T-helper 1 cell treated with Interleukin-12 subunit alpha and Interleukin-12 subunit beta and Interleukin-4 antibody, amounts not matched to agents 30 μg/mL and 1 μg/mL, for 36 hours (primary cell): ENCODE measurements around the gene BOLA2B.
"Not testable (repeated sequence)": the region's sequence is repeated elsewhere in the genome, so short reads cannot be mapped to it uniquely, and the experiment has no call there.

ENCODE experiments used
- H3K27ac Mint-ChIP-seq: one replicate; pipeline ENCODE4 v1.8.0; 2021; ENCODE audit warnings: mild to moderate bottlenecking, mixed read lengths
- H3K27me3 Mint-ChIP-seq: one replicate; pipeline ENCODE4 v1.8.0; 2021; ENCODE audit warnings: low read depth, mixed read lengths
- H3K36me3 Mint-ChIP-seq: one replicate; pipeline ENCODE4 v1.8.0; 2021; ENCODE audit warnings: low read depth, mixed read lengths
- H3K4me1 Mint-ChIP-seq: one replicate; pipeline ENCODE4 v1.8.0; 2021; ENCODE audit warnings: low read depth, mixed read lengths
- H3K4me3 Mint-ChIP-seq: one replicate; pipeline ENCODE4 v1.8.0; 2021; ENCODE audit warnings: mild to moderate bottlenecking, moderate library complexity, mixed read lengths
- H3K9me3 Mint-ChIP-seq: one replicate; pipeline ENCODE4 v1.8.0; 2021; ENCODE audit warnings: mixed read lengths

The BOLA2B gene

DNA sequence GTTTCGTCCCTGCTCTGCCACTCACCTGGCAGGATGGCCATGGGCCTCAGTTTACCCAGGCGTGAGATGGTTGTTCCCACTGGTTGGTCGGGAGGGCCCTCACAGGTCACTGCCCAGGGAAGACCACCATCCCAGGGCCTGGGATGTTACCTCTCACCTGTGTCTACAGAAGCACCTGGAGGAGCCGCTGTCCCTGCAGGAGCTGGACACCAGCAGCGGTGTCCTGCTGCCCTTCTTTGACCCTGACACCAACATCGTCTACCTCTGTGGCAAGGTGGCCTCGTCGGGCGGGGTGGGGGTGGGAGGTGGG is 6.0 kb downstream of the BOLA2B start:
- H3K4me1 Mint-ChIP-seq: peaks cover 20% of the 10 kb centered on the region
- no peaks in the 10 kb centered on the region for H3K9me3 Mint-ChIP-seq
- H3K27ac Mint-ChIP-seq: peak overlapping the region; percentile 98
- H3K27me3 Mint-ChIP-seq: no peaks in the 10 kb centered on the region
- H3K36me3 Mint-ChIP-seq: peaks cover 38% of the 10 kb centered on the region
- H3K4me3 Mint-ChIP-seq: peak overlapping the region; percentile 100

DNA sequence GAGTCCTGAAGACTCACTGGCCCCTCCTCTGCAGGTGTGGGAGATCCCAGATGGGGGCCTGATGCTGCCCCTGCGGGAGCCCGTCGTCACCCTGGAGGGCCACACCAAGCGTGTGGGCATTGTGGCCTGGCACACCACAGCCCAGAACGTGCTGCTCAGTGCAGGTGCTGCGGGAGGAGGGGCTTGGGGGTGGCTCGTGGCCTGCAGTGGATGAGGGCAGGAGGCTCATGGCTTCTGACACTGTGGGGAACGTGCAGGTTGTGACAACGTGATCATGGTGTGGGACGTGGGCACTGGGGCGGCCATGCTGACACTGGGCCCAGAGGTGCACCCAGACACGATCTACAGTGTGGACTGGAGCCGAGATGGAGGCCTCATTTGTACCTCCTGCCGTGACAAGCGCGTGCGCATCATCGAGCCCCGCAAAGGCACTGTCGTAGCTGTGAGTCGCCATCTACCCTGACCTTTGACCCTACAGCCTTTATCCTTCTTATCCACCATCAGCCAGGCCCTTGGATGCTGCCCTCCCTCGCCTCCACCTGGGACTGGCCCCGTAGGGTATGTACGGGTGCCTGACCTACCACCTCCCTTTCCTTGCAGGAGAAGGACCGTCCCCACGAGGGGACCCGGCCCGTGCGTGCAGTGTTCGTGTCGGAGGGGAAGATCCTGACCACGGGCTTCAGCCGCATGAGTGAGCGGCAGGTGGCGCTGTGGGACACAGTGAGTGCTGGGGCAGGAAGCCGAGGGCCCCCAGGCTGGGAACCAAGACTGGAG is 6.5 kb downstream of the BOLA2B start:
- Mint-ChIP-seq H3K36me3 (peaks cover 38% of the 10 kb centered on the region), H3K27me3 (no peaks in the 10 kb centered on the region), H3K4me3 (peak overlapping the region; percentile 100), H3K9me3 (no peaks in the 10 kb centered on the region), H3K4me1 (peaks cover 26% of the 10 kb centered on the region), H3K27ac (peak overlapping the region; percentile 98)

DNA sequence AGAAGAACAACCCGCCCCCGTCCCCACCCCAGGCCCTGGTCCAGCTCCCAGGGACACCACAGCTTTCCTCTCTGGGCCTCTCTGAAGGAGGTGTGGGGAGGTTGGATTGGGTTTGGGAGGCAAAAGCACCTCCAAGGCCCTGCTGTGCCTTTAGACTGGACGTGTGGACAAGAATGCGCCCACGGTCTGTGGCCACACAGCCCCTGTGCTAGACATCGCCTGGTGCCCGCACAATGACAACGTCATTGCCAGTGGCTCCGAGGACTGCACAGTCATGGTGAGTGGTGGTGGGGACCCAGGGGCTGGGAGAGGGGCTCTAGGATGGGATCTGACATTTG is 7.1 kb downstream of the BOLA2B start:
- H3K36me3 Mint-ChIP-seq: peaks cover 38% of the 10 kb centered on the region
- no peaks in the 10 kb centered on the region for H3K27me3 Mint-ChIP-seq
- H3K27ac Mint-ChIP-seq: peak overlapping the region; percentile 98
- peak overlapping the region; percentile 100 for H3K4me3 Mint-ChIP-seq
- H3K4me1 Mint-ChIP-seq: peaks cover 27% of the 10 kb centered on the region
- H3K9me3 Mint-ChIP-seq: no peaks in the 10 kb centered on the region

DNA sequence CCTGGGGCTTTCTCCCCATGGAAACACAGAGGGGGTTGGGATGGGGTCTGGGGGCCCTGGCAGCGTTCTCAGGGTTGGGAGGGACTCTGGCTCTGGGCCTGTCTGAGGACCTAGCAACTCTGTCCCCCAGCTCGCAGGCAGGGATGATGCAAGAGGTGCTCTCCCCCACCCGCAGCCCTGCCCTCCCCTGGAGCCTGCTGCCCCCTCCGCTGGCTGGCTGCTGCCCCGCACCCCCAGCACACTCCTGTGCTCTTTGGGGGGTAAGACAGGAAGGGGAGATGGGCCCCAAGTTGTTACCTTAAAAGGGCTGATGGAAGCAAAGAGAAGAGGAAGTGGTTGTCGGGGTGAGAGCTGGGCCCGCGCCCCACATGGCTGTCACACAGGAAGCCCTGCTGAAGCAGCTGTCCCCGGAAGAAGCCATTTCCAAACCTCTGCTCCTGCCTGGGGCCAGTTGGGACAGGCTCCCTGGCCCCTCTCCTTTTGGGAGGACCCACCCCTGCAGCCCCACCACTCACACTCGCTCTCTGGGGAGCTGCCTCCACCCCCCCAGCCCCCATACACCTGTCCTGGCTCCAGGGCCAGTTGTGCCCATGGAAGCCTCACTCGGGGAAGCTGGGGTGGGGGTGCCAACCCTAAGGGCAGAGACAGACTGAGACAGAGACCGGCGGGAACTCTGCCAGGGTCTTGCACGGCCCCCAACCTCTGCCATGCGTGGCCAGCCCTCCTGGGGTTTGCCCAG is 7.6 kb downstream of the BOLA2B start:
- Mint-ChIP-seq H3K36me3 (peaks cover 38% of the 10 kb centered on the region), H3K27me3 (no peaks in the 10 kb centered on the region), H3K4me1 (peaks cover 27% of the 10 kb centered on the region), H3K9me3 (no peaks in the 10 kb centered on the region), H3K4me3 (peak overlapping the region; percentile 100), H3K27ac (peak overlapping the region; percentile 98)

- Mint-ChIP-seq H3K36me3 (peaks cover 38% of the 10 kb centered on the region), H3K27me3 (no peaks in the 10 kb centered on the region), H3K9me3 (no peaks in the 10 kb centered on the region), H3K4me1 (peaks cover 28% of the 10 kb centered on the region), H3K4me3 (peak overlapping the region; percentile 100), H3K27ac (peak overlapping the region; percentile 98)
These were observed 8.4 kb downstream of the BOLA2B start for GRCh38 chr16:30184891-30185682.

- peak overlapping the region; percentile 98 for H3K27ac Mint-ChIP-seq
- no peaks in the 10 kb centered on the region for H3K9me3 Mint-ChIP-seq
- peak overlapping the region; percentile 100 for H3K4me3 Mint-ChIP-seq
- H3K4me1 Mint-ChIP-seq: peaks cover 28% of the 10 kb centered on the region
- peaks cover 38% of the 10 kb centered on the region for H3K36me3 Mint-ChIP-seq
- H3K27me3 Mint-ChIP-seq: no peaks in the 10 kb centered on the region
These were observed 9.2 kb downstream of the BOLA2B start for GRCh38 chr16:30184096-30184890.

DNA sequence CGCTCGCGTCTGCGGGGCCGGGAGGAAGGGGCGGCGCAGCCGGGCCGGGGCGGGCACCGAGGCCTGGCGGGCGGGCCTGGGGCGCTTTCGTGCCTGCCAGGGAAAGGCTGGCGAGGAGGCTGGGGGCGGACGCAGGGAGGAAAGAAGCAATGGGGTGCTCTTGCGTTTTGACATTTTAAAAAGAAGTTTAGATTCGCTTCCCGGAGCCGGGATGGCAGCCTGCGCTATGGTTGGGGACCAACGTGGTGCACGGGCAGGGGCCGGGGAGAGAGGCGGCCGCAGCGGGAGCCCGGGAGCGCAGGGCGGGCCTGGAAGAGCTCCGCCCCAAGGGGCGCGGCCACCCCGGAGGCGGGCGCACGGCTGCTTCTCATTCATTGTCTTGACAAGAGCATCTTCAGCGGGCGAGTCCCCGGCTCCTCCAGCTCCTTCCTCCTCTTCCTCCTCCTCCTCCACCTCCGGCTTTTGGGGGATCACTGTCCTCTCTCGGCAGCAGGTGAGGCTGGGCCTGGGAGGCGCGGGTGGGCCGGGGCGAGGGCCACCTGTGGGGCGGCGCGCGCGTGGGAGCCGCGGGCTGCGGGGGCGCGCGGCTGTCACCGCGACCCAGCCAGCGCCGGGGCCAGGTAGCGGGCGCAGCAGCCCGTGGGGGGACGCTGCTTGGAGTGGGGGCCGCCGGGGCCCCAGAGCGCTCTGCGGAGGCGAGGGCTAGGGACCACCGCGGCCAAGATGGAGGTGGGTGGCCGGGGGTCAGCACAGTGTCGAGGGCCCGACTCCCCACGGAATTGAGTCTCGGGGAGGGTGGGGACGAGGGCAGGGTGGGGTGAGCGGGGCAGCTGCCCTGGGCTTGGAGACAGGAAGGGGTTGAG is 10.0 kb downstream of the BOLA2B start, which contains the start of gene CORO1A:
Gene CORO1A (plus strand): TSS at position 370 of the 863 bp plus-strand sequence. CDS start 1,608 bp downstream, outside the sequence.
- Mint-ChIP-seq H3K27me3 (no peaks in the 10 kb centered on the region), H3K36me3 (peaks cover 38% of the 10 kb centered on the region), H3K4me3 (peak within 1 kb of the TSS; percentile 100), H3K4me1 (peaks cover 28% of the 10 kb centered on the region), H3K27ac (peak within 1 kb of the TSS; percentile 98), H3K9me3 (no peaks in the 10 kb centered on the region)

DNA sequence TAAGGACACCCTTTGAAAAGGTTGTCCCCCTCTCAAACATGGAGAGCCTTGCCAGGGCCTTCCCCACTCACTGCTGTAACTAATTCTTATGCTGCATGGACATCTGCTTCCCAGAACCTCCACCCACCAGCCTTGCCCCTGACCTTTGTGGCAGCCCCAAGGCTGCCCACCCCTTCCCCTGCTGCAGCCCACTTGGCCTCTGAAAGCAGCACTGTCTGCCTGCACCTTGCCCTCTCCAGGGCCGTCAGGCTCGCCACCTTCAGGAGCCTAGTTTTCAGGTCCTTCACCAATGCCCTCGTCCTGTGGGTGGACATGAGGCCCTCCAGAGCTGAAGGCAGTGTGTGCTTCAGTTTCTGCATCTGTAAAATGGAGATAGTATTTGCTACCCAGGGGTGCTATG is 12.7 kb downstream of the BOLA2B start:
- H3K27me3 Mint-ChIP-seq: no peaks in the 10 kb centered on the region
- H3K4me1 Mint-ChIP-seq: peaks cover 12% of the 10 kb centered on the region
- no peaks in the 10 kb centered on the region for H3K9me3 Mint-ChIP-seq
- peaks cover 17% of the 10 kb centered on the region for H3K36me3 Mint-ChIP-seq
- H3K4me3 Mint-ChIP-seq: no peak overlapping the region
- no peak overlapping the region for H3K27ac Mint-ChIP-seq

DNA sequence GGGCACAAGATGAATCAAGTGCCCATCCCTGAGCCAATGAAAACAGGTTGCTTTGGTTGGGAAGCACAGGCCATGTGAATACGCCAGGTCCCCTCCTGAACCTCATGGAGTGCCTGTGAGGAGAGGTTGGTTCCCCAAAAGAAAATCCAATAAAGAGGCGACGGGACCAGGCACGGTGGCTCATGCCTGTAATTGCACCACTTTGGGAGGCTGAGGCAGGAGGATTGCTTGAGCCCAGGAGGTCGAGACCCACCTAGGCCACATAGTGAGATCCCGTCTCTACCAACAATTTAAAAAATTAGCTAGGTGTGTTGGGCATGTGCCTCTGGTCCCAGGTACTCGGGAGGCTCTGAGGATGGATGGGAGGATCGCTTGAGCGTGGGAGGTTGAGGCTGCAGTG is 13.5 kb downstream of the BOLA2B start:
- Mint-ChIP-seq H3K4me1 (peaks cover 11% of the 10 kb centered on the region), H3K27ac (peak overlapping the region; percentile 20), H3K4me3 (no peak overlapping the region), H3K36me3 (peaks cover 10% of the 10 kb centered on the region), H3K27me3 (no peaks in the 10 kb centered on the region), H3K9me3 (no peaks in the 10 kb centered on the region)

DNA sequence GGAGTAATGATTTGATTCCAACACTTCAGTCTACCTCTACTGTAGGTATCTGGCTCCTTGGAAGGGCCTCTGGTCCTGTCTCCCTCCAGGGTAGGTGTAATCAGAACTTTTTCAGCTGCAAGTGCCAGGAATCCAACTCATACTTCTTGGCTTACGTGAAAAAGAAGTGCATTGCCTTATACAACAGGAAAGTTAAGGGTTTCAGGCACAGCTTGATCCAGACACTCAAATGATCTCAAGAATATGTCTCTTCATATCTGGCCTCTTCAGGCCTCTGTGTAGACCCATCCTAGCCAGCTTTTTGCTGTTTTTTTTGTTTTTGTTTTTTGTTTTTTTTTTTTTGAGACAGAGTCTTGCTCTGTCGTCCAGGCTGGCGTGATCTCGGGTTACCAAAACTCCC is 14.3 kb downstream of the BOLA2B start:
- Mint-ChIP-seq H3K36me3 (peaks cover 3% of the 10 kb centered on the region), H3K4me3 (no peak overlapping the region)

DNA sequence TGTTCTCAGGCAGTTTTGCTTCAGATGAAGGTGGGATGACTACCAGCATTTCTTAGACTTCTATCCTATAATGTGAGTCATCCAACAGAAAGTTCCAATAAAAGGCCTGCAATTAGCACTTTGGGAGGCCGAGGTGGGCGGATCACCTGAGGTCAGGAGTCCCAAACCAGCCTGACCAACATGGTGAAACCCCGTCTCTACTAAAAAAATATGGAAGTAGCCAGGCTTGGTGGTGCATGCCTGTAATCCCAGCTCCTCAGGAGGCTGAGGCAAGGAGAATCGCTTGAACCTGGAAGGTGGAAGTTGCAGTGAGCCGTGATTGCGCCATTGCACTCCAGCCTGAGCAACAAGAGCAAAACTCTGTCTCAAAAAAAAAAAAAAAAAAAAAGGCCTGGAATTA is 16.6 kb downstream of the BOLA2B start:
- H3K4me1 Mint-ChIP-seq, H3K27ac Mint-ChIP-seq, H3K27me3 Mint-ChIP-seq, H3K9me3 Mint-ChIP-seq, H3K36me3 Mint-ChIP-seq, H3K4me3 Mint-ChIP-seq: not testable (repeated sequence)

More for the DNA sequence above, 14.3 kb downstream of the BOLA2B start:
- peaks cover 11% of the 10 kb centered on the region for H3K4me1 Mint-ChIP-seq
- H3K9me3 Mint-ChIP-seq: no peaks in the 10 kb centered on the region
- H3K27ac Mint-ChIP-seq: no peak overlapping the region
- H3K27me3 Mint-ChIP-seq: no peaks in the 10 kb centered on the region

GRCh38 chr16:30173054-30173453 is 20.4 kb downstream of the BOLA2B start:
- no peaks in the 10 kb centered on the region for H3K27me3 Mint-ChIP-seq
- H3K27ac Mint-ChIP-seq: no peak overlapping the region
- no peak overlapping the region for H3K4me3 Mint-ChIP-seq
- H3K4me1 Mint-ChIP-seq: peaks cover 1% of the 10 kb centered on the region
- H3K9me3 Mint-ChIP-seq: no peaks in the 10 kb centered on the region
- no peaks in the 10 kb centered on the region for H3K36me3 Mint-ChIP-seq

- H3K4me3 Mint-ChIP-seq, H3K9me3 Mint-ChIP-seq, H3K27ac Mint-ChIP-seq, H3K27me3 Mint-ChIP-seq, H3K36me3 Mint-ChIP-seq: not testable (repeated sequence)
- peaks cover 12% of the 10 kb centered on the region for H3K4me1 Mint-ChIP-seq
These were observed 23.3 kb downstream of the BOLA2B start for GRCh38 chr16:30170145-30170544.
